ENCODE measurements around the gene OSGEP. TPM values are rescaled to one million over a fixed set of nuclear protein-coding genes. Genes with fewer than 3 reads are reported as not detected.
A peak's percentile ranks its signal among the peaks of the same experiment; 100 is the strongest.

The OSGEP gene
- total RNA-seq, 1 experiment from 2014 or later: 50.8 TPM

GRCh38 chr14:20489093-20489994, 34.7 kb upstream of the OSGEP start:
- H4K91ac ChIP-seq (ENCODE audit: insufficient read length, low read depth, low read length): no peak overlapping the region
- no peak overlapping the region for H3K9ac ChIP-seq (ENCODE audit: extremely low read depth, insufficient read length, low read length)
- no peak overlapping the region for H3K4me3 Mint-ChIP-seq
- no peak overlapping the region for H3K56ac ChIP-seq (ENCODE audit: insufficient read length, low read depth, low read length)
- peak overlapping the region in 1 of 3 experiments; percentile 5; a peak in 2 of 7 replicates for H3K27ac Mint-ChIP-seq
- no peak overlapping the region for H4K8ac ChIP-seq (replicated peaks; ENCODE audit: insufficient read length, low read depth, low read length)
- peaks cover 38 to 41% of the 10 kb centered on the region in 2 experiments for H3K4me1 Mint-ChIP-seq
- no peaks in the 10 kb centered on the region; a peak in 1 of 5 replicates for H3K9me3 Mint-ChIP-seq
- TF ChIP-seq CTCF (conservative IDR thresholded peaks at IDR 0.05): no peak
- H3K4ac ChIP-seq (ENCODE audit: low read depth, low read length): no peak overlapping the region
- H4K5ac ChIP-seq (ENCODE audit: insufficient read length, low read depth, low read length): no peak overlapping the region
- no peak overlapping the region for H3K14ac ChIP-seq (ENCODE audit: insufficient read depth, low read length)
- no peaks in the 10 kb centered on the region for H3K9me3 ChIP-seq (ENCODE audit: control insufficient read depth, low read depth, low read length)
- H3K27ac ChIP-seq (ENCODE audit: insufficient read length, low read depth, low read length): no peak overlapping the region
- H3K79me1 ChIP-seq (ENCODE audit: insufficient read depth, low read depth, low read length, poor library complexity, severe bottlenecking): no peaks in the 10 kb centered on the region
- peaks cover 4% of the 10 kb centered on the region; the same call in 1 of the 2 replicates for H3K4me1 ChIP-seq (ENCODE audit: insufficient read depth, low read length)
- DNase-seq: no peak
- H3K18ac ChIP-seq (ENCODE audit: insufficient read length, low read depth, low read length): no peak overlapping the region
- no peaks in the 10 kb centered on the region for H3K79me2 ChIP-seq (ENCODE audit: insufficient read depth, low read length)
- no CpG with 5 or more reads among the region's 6 CpGs for WGBS (ENCODE audit: extremely low coverage, insufficient read length, low lambda C conversion rate)
- H2BK20ac ChIP-seq (ENCODE audit: low read depth, low read length, poor library complexity, severe bottlenecking): peak overlapping the region; percentile 7
- no peak overlapping the region for H2BK12ac ChIP-seq (ENCODE audit: insufficient read length, low read depth, low read length)
- H2BK120ac ChIP-seq (ENCODE audit: low read depth, low read length, poor library complexity, severe bottlenecking): no peak overlapping the region
- H2BK5ac ChIP-seq (ENCODE audit: insufficient read length, low read length): no peak overlapping the region
- H4K20me1 ChIP-seq (ENCODE audit: control insufficient read depth, insufficient read depth, insufficient read length): no peaks in the 10 kb centered on the region
- no peaks in the 10 kb centered on the region; the same call in 1 of the 2 replicates for H3K27me3 Mint-ChIP-seq (ENCODE audit: low read depth)
- no peak overlapping the region for H3T11ph ChIP-seq (ENCODE audit: low read length)
- H3K23ac ChIP-seq (ENCODE audit: insufficient read length, low read depth, low read length): no peak overlapping the region
- no peak overlapping the region for H2AFZ ChIP-seq (ENCODE audit: low read length)
- H3K23me2 ChIP-seq (ENCODE audit: insufficient read length, low read depth, low read length, poor library complexity, severe bottlenecking): no peaks in the 10 kb centered on the region
- no peaks in the 10 kb centered on the region; a peak in 1 of 7 replicates for H3K36me3 Mint-ChIP-seq (ENCODE audit: insufficient read depth in 1 of 3, low read depth in 3 of 3)
- H3K27me3 ChIP-seq (ENCODE audit: insufficient read depth, low read length): no peaks in the 10 kb centered on the region
- H2BK15ac ChIP-seq (ENCODE audit: low read depth, low read length): no peak overlapping the region
- no peak overlapping the region for H2AK5ac ChIP-seq (ENCODE audit: insufficient read length, low read length)
- H3K4me2 ChIP-seq (ENCODE audit: insufficient read depth, insufficient read length, low read length): no peak overlapping the region
